DOHH2 (cell line): ENCODE measurements around the gene GPR3.

ENCODE experiments used
- H3F3A ChIP-seq: fragments of 200-600 bp; sonication (generic), shearing (Covaris generic); 2 replicates; pipeline ENCODE4 v1.6.0; 2016; ENCODE audit warnings: antibody characterized with exemption, mild to moderate bottlenecking; ENCODE audit not compliant: control insufficient read depth, insufficient read depth
- H3K27ac ChIP-seq: fragments of 200-600 bp; sonication (generic); 2 replicates; pipeline ENCODE4 v1.5.1; 2014; ENCODE audit warnings: low read depth, mild to moderate bottlenecking, low read length, moderate library complexity
- H3K27me3 ChIP-seq: fragments of 200-600 bp; sonication (generic); 2 replicates; pipeline ENCODE4 v1.6.1; 2014; ENCODE audit warnings: mild to moderate bottlenecking, low read length, mixed read lengths; ENCODE audit not compliant: control insufficient read depth
- H3K36me3 ChIP-seq: fragments of 200-600 bp; sonication (generic); 2 replicates; pipeline ENCODE4 v1.6.1; 2014; ENCODE audit warnings: mild to moderate bottlenecking, low read length, moderate library complexity, mixed read lengths; ENCODE audit not compliant: control insufficient read depth
- H3K4me1 ChIP-seq: fragments of 200-600 bp; sonication (generic); 2 replicates; pipeline ENCODE4 v1.6.1; 2014; ENCODE audit warnings: mild to moderate bottlenecking, low read length, mixed read lengths; ENCODE audit not compliant: control insufficient read depth
- H3K4me2 ChIP-seq: fragments of 200-600 bp; sonication (generic); 2 replicates; pipeline ENCODE4 v1.6.0; 2014; ENCODE audit warnings: mild to moderate bottlenecking, low read length, moderate library complexity
- H3K4me3 ChIP-seq: fragments of 200-600 bp; sonication (generic); 2 replicates; pipeline ENCODE4 v1.5.1; 2014; ENCODE audit warnings: mild to moderate bottlenecking, low read length, mixed read lengths
- H3K79me2 ChIP-seq: fragments of 200-600 bp; sonication (generic); 2 replicates; pipeline ENCODE4 v1.6.1; 2014; ENCODE audit warnings: mild to moderate bottlenecking, low read length, mixed read lengths; ENCODE audit not compliant: control insufficient read depth
- H3K9me2 ChIP-seq: fragments of 200-600 bp; sonication (generic); replicated peaks from 2 replicates; pipeline ENCODE4 v1.6.1; 2014; ENCODE audit warnings: mild to moderate bottlenecking, low read length, mixed read lengths; ENCODE audit not compliant: control insufficient read depth
- H3K9me3 ChIP-seq: fragments of 200-600 bp; sonication (generic); 2 replicates; pipeline ENCODE4 v1.6.1; 2014; ENCODE audit warnings: antibody characterized with exemption, low read length, mixed read lengths; ENCODE audit not compliant: control insufficient read depth, insufficient read depth
- H4K20me1 ChIP-seq: fragments of 200-600 bp; sonication (generic); 2 replicates; pipeline ENCODE4 v1.6.0; 2014; ENCODE audit warnings: low read depth, mild to moderate bottlenecking, antibody characterized with exemption, low read length, moderate library complexity; ENCODE audit not compliant: control insufficient read depth, insufficient read depth
- CTCF ChIP-seq: fragments of 200-600 bp; sonication (generic); IDR thresholded peaks from one replicate; pipeline ENCODE4 v1.5.1; 2014; ENCODE audit warnings: antibody characterized with exemption, mild to moderate bottlenecking, low read depth, low read length; ENCODE audit not compliant: poor library complexity, severe bottlenecking
- EZH2phosphoT487 ChIP-seq: fragments of 200-600 bp; sonication (generic); IDR thresholded peaks from 2 replicates; pipeline ENCODE4 v1.6.1; 2017; ENCODE audit warnings: borderline replicate concordance, mild to moderate bottlenecking, antibody characterized with exemption, low read length, moderate library complexity, mixed read lengths

The GPR3 gene

GRCh38 chr1:27357281-27358037, 35.0 kb upstream of the GPR3 start:
- Histone ChIP-seq H3K4me1 (peaks cover 25% of the 10 kb centered on the region), H3K9me3 (no peaks in the 10 kb centered on the region), H3K27me3 (peaks cover 29% of the 10 kb centered on the region), H4K20me1 (no peaks in the 10 kb centered on the region), H3K4me2 (peak overlapping the region; percentile 69), H3K79me2 (no peaks in the 10 kb centered on the region), H3K4me3 (peak overlapping the region; percentile 53), H3K27ac (no peak overlapping the region), H3F3A (no peaks in the 10 kb centered on the region), H3K9me2 (no peaks in the 10 kb centered on the region), H3K36me3 (no peaks in the 10 kb centered on the region)
- TF ChIP-seq EZH2phosphoT487: no peak
- peak; percentile 90 for TF ChIP-seq CTCF

GRCh38 chr1:27358038-27358927, 34.1 kb upstream of the GPR3 start:
- Histone ChIP-seq H3K4me1 (peaks cover 25% of the 10 kb centered on the region), H3K27ac (no peak overlapping the region), H3K9me2 (no peaks in the 10 kb centered on the region), H3K27me3 (peaks cover 29% of the 10 kb centered on the region), H4K20me1 (no peaks in the 10 kb centered on the region), H3K4me3 (no peak overlapping the region), H3K79me2 (no peaks in the 10 kb centered on the region), H3K4me2 (peak overlapping the region; percentile 69; the same call in 1 of the 2 replicates), H3F3A (no peaks in the 10 kb centered on the region), H3K9me3 (no peaks in the 10 kb centered on the region), H3K36me3 (no peaks in the 10 kb centered on the region)
- TF ChIP-seq EZH2phosphoT487 (no peak), CTCF (no peak)

GRCh38 chr1:27358928-27359313, 33.5 kb upstream of the GPR3 start:
- H3K4me3 ChIP-seq: no peak overlapping the region
- no peaks in the 10 kb centered on the region for H4K20me1 ChIP-seq
- no peak overlapping the region for H3K27ac ChIP-seq
- no peaks in the 10 kb centered on the region for H3F3A ChIP-seq
- H3K4me2 ChIP-seq: no peak overlapping the region
- no peak for TF ChIP-seq EZH2phosphoT487
- no peak for TF ChIP-seq CTCF
- H3K9me3 ChIP-seq: no peaks in the 10 kb centered on the region
- H3K4me1 ChIP-seq: peaks cover 25% of the 10 kb centered on the region
- H3K27me3 ChIP-seq: peaks cover 29% of the 10 kb centered on the region
- no peaks in the 10 kb centered on the region for H3K9me2 ChIP-seq
- no peaks in the 10 kb centered on the region for H3K36me3 ChIP-seq
- H3K79me2 ChIP-seq: no peaks in the 10 kb centered on the region
